ENCODE data around the gene FAM53B.

FAM53B gene

GRCh38 chr10:124586142-124586541 is 158.0 kb downstream of the FAM53B start:
- DNase-seq (ENCODE audit: low read depth in 2 of 2), result no peak
- H3K4me3 ChIP-seq (replicated peaks in 1 of 2; ENCODE audit: low read depth in 2 of 2, low read length in 2 of 2), result no peak overlapping the region
- no peak for TF ChIP-seq CTCF (IDR thresholded peaks at IDR 0.05; ENCODE audit: low read depth, low read length)

GRCh38 chr10:124579011-124579399 is 165.2 kb downstream of the FAM53B start:
- peak in 1 of 2 donors; percentile 69 for DNase-seq (ENCODE audit: low read depth in 2 of 2)
- TF ChIP-seq CTCF (IDR thresholded peaks at IDR 0.05; ENCODE audit: low read depth, low read length), result no peak
- no peak overlapping the region for H3K4me3 ChIP-seq (replicated peaks in 1 of 2; ENCODE audit: low read depth in 2 of 2, low read length in 2 of 2)

- no peak for TF ChIP-seq CTCF (IDR thresholded peaks at IDR 0.05; ENCODE audit: low read depth, low read length)
- H3K4me3 ChIP-seq (replicated peaks in 1 of 2; ENCODE audit: low read depth in 2 of 2, low read length in 2 of 2), result no peak overlapping the region
- DNase-seq (ENCODE audit: low read depth in 2 of 2), result no peak
These were observed 165.8 kb downstream of the FAM53B start for GRCh38 chr10:124578231-124579010.

GRCh38 chr10:124577651-124578050 is 166.5 kb downstream of the FAM53B start:
- no peak overlapping the region for H3K4me3 ChIP-seq (replicated peaks in 1 of 2; ENCODE audit: low read depth in 2 of 2, low read length in 2 of 2)
- DNase-seq (ENCODE audit: low read depth in 2 of 2), result no peak
- no peak for TF ChIP-seq CTCF (IDR thresholded peaks at IDR 0.05; ENCODE audit: low read depth, low read length)

- H3K4me3 ChIP-seq (replicated peaks in 1 of 2; ENCODE audit: low read depth in 2 of 2, low read length in 2 of 2), result no peak overlapping the region
- no peak for DNase-seq (ENCODE audit: low read depth in 2 of 2)
- TF ChIP-seq CTCF (IDR thresholded peaks at IDR 0.05; ENCODE audit: low read depth, low read length), result no peak
These were observed 167.4 kb downstream of the FAM53B start for GRCh38 chr10:124576526-124577420.

- no peak for DNase-seq (ENCODE audit: low read depth in 2 of 2)
- no peak for TF ChIP-seq CTCF (IDR thresholded peaks at IDR 0.05; ENCODE audit: low read depth, low read length)
- H3K4me3 ChIP-seq (replicated peaks in 1 of 2; ENCODE audit: low read depth in 2 of 2, low read length in 2 of 2), result no peak overlapping the region
These were observed 168.8 kb downstream of the FAM53B start for GRCh38 chr10:124575107-124576035.
